Measurements from ENCODE around the gene ADRM1. TPM values are rescaled to one million over a fixed set of nuclear protein-coding genes. Genes with fewer than 3 reads are reported as not detected.

Gene ADRM1
- total RNA-seq, 1 donor from 2014 or later = 32.9 TPM

- no peak for DNase-seq
These were observed 9.2 kb downstream of the ADRM1 start for GRCh38 chr20:62311832-62312661.

GRCh38 chr20:62312662-62312977 lies 9.8 kb downstream of the ADRM1 start:
- no peak for DNase-seq

- no peak for DNase-seq
These were observed 10.2 kb downstream of the ADRM1 start for GRCh38 chr20:62313021-62313420.

- no peak for DNase-seq
These were observed 10.9 kb downstream of the ADRM1 start for GRCh38 chr20:62313460-62314338.

- DNase-seq = no peak
These were observed 11.5 kb downstream of the ADRM1 start for GRCh38 chr20:62314339-62314638.

- no peak for DNase-seq
These were observed 12.0 kb downstream of the ADRM1 start for GRCh38 chr20:62314711-62315302.

- DNase-seq = no peak
These were observed 13.0 kb downstream of the ADRM1 start for GRCh38 chr20:62315773-62316172.

GRCh38 chr20:62316331-62317166 lies 13.8 kb downstream of the ADRM1 start:
- DNase-seq = no peak

GRCh38 chr20:62317167-62317655 lies 14.4 kb downstream of the ADRM1 start:
- no peak for DNase-seq

- no peak for DNase-seq
These were observed 15.9 kb downstream of the ADRM1 start for GRCh38 chr20:62318400-62319345.

- no peak for DNase-seq
These were observed 16.6 kb downstream of the ADRM1 start for GRCh38 chr20:62319346-62319909.

GRCh38 chr20:62320581-62321354 lies 18.0 kb downstream of the ADRM1 start:
- no peak for DNase-seq

GRCh38 chr20:62321521-62321948 lies 18.7 kb downstream of the ADRM1 start:
- no peak for DNase-seq

- DNase-seq = no peak
These were observed 19.2 kb downstream of the ADRM1 start for GRCh38 chr20:62321975-62322374.

GRCh38 chr20:62322492-62323041 lies 19.8 kb downstream of the ADRM1 start:
- DNase-seq = no peak

GRCh38 chr20:62323146-62323979 lies 20.6 kb downstream of the ADRM1 start:
- DNase-seq = no peak

GRCh38 chr20:62323980-62324906 lies 21.4 kb downstream of the ADRM1 start:
- no peak for DNase-seq
